ENCODE measurements around the gene NOTCH3. TPM values are rescaled to one million over a fixed set of nuclear protein-coding genes. Genes with fewer than 3 reads are reported as not detected.

NOTCH3 gene
- total RNA-seq, 4 donors from 2014 or later, result 205 to 253 (median 245) TPM

GRCh38 chr19:15236886-15237285 lies 36.1 kb upstream of the NOTCH3 start:
- Histone ChIP-seq H3K27ac (no peak overlapping the region), H3K4me3 (no peak overlapping the region), H3K36me3 (peaks cover 61% of the 10 kb centered on the region), H3K4me1 (peaks cover 19% of the 10 kb centered on the region), H3K9me3 (no peaks in the 10 kb centered on the region), H3K27me3 (peaks cover 13% of the 10 kb centered on the region)
- no peak for TF ChIP-seq EP300 (IDR thresholded peaks at IDR 0.05)
- no peak for TF ChIP-seq POLR2A (IDR thresholded peaks at IDR 0.05)
- TF ChIP-seq CTCF (IDR thresholded peaks at IDR 0.05), result no peak
- no peak for TF ChIP-seq POLR2AphosphoS5 (IDR thresholded peaks at IDR 0.05)
- 92% methylated on average over 9 of the region's 9 CpGs for WGBS
- no peak for DNase-seq (ENCODE audit: low spot score in 2 of 2)

DNA sequence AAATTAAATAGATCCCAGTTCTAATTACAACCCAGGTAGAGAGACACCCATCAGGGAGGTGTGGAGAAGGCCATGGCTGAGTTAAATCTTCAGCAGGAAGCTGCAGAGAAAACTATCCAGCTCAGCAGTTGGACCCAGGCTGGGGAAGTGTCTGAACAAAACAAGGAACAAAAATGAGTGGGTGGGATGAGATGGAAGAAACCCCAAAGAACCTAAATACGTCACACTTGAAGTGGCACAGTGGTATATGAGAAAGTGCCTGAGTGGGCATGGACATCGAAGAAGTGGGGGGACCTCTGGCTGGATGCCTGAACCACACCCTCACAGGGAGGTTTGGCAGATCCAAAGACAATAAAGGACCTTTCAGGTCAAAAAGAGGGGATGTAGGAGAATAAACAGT lies 35.0 kb upstream of the NOTCH3 start:
- Histone ChIP-seq H3K36me3 (peaks cover 54% of the 10 kb centered on the region), H3K27me3 (peaks cover 14% of the 10 kb centered on the region), H3K4me3 (no peak overlapping the region), H3K27ac (no peak overlapping the region), H3K9me3 (no peaks in the 10 kb centered on the region), H3K4me1 (peaks cover 30% of the 10 kb centered on the region)
- no peak for DNase-seq (ENCODE audit: low spot score in 2 of 2)
- WGBS, result 80% methylated on average over 2 of the region's 2 CpGs
- no peak for TF ChIP-seq POLR2A (IDR thresholded peaks at IDR 0.05)
- no peak for TF ChIP-seq EP300 (IDR thresholded peaks at IDR 0.05)
- TF ChIP-seq POLR2AphosphoS5 (IDR thresholded peaks at IDR 0.05), result no peak
- no peak for TF ChIP-seq CTCF (IDR thresholded peaks at IDR 0.05)

GRCh38 chr19:15234431-15235130 lies 33.8 kb upstream of the NOTCH3 start:
- H3K4me3 ChIP-seq, result no peak overlapping the region
- WGBS, result 79% methylated on average over 10 of the region's 10 CpGs
- peaks cover 14% of the 10 kb centered on the region for H3K27me3 ChIP-seq
- no peaks in the 10 kb centered on the region for H3K9me3 ChIP-seq
- TF ChIP-seq CTCF (IDR thresholded peaks at IDR 0.05) (no peak), EP300 (IDR thresholded peaks at IDR 0.05) (no peak)
- H3K27ac ChIP-seq, result no peak overlapping the region
- peaks cover 42% of the 10 kb centered on the region for H3K36me3 ChIP-seq
- peaks cover 30% of the 10 kb centered on the region for H3K4me1 ChIP-seq
- DNase-seq (ENCODE audit: low spot score in 2 of 2), result no peak

DNA sequence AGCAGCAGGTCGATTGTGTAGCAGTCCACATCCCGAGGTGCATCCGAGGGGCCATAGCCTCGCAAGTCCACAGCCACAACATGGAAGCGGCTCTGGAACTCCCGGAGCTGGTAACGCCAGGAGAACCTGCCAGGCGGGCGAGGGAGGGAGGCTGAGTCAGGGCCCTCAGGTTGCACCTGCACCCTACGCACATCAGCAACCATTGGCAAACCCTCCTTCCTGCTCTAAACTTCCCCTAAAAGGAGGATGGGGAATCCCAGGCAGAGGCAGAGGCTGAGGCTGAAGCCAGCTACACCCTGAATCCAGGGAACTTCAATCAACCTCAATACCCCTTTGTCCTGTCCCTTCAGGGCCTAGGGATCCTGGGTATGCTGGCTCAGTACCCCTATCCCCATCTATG lies 30.5 kb upstream of the NOTCH3 start:
- WGBS, result 27% methylated on average over 7 of the region's 10 CpGs
- H3K4me3 ChIP-seq, result peak overlapping the region; percentile 42
- DNase-seq (ENCODE audit: low spot score in 2 of 2), result no peak

DNA sequence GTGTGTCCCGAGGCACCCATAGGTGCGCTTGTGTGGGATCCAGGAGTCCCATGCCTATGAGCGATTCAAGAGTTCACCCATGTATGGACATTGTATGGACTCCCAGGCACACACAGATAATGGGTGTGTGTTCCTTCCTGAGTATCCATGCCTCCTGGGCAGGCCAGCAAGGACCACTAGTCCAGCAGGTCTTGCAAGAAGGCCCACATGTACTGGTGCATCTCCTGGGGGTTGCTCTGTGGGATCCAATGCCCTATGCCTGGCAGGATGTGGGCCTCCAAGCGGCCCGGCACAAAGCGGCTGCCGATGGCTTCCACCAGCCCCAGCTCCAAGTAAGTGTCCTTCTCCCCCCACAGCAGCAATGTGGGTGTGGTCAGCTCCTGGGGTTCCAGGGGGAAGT lies 26.5 kb upstream of the NOTCH3 start:
- Histone ChIP-seq H3K27me3 (peaks cover 5% of the 10 kb centered on the region), H3K27ac (no peak overlapping the region), H3K4me1 (peaks cover 33% of the 10 kb centered on the region), H3K9me3 (no peaks in the 10 kb centered on the region), H3K4me3 (no peak overlapping the region), H3K36me3 (no peaks in the 10 kb centered on the region)
- TF ChIP-seq POLR2AphosphoS5 (IDR thresholded peaks at IDR 0.05) (no peak), POLR2A (IDR thresholded peaks at IDR 0.05) (no peak), CTCF (IDR thresholded peaks at IDR 0.05) (no peak)
- no peak for DNase-seq (ENCODE audit: low spot score in 2 of 2)
- WGBS, result 100% methylated on average over 2 of the region's 7 CpGs

More for the DNA sequence above, 30.5 kb upstream of the NOTCH3 start:
- TF ChIP-seq CTCF (IDR thresholded peaks at IDR 0.05), result no peak
- no peak for TF ChIP-seq POLR2AphosphoS5 (IDR thresholded peaks at IDR 0.05)
- no peak for TF ChIP-seq POLR2A (IDR thresholded peaks at IDR 0.05)
- TF ChIP-seq EP300 (IDR thresholded peaks at IDR 0.05), result no peak
- peak overlapping the region; percentile 81 for H3K27ac ChIP-seq
- H3K4me1 ChIP-seq, result peaks cover 30% of the 10 kb centered on the region
- no peaks in the 10 kb centered on the region for H3K9me3 ChIP-seq
- peaks cover 14% of the 10 kb centered on the region for H3K27me3 ChIP-seq
- H3K36me3 ChIP-seq, result peaks cover 9% of the 10 kb centered on the region
